Measurements from ENCODE around the gene COQ9.
A peak's percentile ranks its signal among the peaks of the same experiment; 100 is the strongest.
"Not testable (repeated sequence)": the region's sequence is repeated elsewhere in the genome, so short reads cannot be mapped to it uniquely, and the experiment has no call there.

The COQ9 gene

DNA sequence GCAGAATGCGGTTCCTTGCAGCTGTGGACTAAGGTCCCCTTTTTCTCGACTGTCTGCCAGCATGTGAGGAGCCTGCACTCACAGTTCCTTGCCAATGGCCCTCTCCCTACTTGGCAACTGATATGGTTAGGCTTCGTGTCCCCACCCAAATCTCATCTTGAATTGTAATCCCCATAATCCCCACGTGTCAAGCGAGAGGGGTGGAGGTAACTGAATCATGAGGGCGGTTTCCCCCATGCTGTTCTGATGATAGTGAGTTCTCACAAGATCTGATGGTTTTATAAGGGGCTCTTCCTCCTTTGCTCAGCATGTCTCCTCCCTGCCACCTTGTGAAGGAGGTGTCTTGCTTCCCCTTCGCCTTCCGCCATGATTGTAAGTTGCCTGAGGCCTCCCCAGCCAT is 20.0 kb upstream of the COQ9 start:
- no peak for DNase-seq

DNA sequence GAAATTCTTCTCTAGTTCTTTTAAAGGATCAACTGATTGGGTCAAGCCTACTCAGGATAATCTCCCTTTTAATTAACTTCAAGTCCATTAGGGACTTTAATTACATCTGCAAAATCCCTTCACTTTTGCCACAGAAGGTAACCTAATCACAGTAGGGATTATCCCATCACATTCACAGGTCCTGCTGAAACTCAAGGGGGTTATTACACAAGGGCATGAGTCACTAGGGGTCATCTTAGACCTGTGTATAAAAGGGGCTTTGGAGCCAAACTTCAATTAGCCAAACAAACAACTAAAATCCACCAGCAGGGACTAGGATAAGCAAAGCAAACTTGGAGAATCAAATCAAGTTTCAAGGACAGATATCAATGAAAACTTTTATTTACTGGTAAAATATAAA is 19.5 kb upstream of the COQ9 start:
- no peak for DNase-seq

DNA sequence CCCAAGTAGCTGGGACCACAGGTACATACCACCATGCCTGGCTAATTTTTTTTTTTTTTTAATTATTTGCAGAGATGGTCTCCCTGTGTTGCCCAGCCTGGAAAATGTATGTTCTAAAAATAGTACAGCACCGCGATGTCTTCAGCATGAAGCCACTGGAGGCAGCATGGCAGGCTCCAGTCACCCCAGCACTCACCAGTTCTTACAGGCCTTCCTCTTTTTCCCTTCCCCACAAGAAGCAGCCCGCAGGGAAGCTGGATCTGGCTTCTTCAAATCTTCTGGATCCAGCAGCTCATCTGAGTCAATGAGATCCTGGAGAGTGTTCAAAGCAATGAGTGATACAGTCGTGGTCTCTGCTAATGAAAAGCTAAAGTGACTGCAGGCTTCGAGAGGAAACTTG is 16.3 kb upstream of the COQ9 start:
- DNase-seq: no peak

DNA sequence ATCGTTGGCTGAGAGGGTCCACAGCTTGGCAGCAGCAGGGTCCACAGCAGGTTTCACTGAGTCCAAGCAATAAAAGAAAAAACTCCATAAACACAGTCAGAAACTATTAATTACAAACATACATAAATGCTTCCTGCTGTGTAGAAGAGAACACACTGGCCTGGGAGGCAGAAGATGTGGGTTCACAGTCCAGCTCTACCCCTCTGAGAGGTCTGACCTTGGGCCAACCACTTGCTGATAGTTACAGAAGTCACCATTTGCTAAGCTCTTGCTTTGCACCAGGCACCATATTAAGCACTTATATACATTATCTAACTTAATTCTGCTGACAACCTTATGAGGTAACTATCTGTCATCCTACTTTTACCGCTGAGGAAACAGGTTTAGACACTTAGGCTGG is 14.8 kb upstream of the COQ9 start:
- no peak for DNase-seq

DNA sequence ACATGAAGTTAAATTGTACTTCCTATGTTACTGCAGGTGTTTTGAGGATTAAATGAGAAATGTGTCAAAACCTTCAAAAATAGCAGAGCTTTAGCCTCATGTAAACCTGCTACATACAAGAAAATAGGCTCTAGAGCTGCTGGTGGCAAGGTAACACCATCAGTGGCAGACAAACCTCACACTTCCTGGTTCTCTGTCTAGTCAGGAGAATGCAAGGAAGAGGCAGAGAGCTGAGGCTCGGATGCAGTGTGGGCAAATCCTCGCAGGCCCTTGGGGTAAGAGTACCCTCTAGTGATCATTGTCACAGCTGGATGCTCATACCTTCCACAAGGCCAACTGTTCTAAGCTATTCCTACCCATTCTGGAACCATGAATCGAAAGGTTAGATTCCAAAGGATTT is 14.3 kb upstream of the COQ9 start:
- DNase-seq: no peak

DNA sequence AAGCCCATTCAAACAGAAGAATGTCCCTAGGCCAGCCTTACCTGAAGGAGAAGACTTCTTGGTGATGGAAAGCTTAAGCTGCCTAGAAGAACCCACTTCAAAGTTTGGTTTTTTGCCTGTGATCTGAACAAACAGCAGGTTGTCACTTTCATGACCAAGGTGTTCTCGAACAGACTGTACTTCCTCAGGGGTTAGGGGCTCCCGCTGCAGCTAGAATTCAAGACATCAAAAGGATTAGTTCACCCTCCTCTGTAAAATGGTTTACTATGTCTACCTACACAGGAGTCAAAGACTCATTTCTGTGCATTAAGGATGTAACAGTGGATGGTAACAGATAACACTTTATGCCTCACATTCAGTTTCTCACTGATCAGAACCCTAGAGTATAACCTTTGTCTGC is 13.3 kb upstream of the COQ9 start:
- no peak for DNase-seq

DNA sequence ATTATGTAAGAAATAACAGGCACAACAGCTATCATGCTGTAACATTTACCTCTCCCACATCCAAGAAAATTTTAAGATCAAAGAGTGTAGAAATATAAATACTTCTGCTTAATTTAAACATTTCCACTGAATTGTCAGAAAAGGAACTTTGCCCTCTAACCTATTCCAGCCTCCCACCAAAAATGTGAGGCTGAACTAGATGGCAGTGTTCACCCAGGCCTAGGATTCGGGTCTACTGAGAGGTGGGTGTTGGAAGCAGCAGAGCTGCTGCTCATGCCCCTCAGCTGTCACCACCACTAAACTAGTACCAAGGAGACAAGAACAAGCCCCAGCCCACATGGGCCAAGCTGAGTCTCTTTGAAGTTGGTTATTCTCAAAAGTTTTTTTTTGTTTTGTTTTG is 11.4 kb upstream of the COQ9 start:
- no peak for DNase-seq

DNA sequence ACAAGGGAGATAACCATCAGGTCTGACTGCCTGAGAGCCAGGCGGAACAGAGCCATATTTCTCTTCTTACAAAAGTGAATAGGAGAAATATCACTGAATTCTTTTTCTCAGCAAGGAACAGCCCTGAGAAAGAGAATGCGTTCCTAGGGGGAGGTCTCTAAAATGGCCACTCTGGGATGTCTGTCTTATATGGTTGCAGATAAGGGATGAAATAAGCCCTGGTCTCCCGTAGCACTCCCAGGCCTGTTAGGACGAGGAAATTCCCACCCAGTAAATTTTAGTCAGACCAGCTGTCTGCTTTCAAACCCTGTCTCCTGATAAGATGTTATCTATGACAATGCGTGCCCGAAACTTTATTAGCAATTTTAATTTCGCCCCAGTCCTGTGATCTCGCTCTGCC is 7.3 kb upstream of the COQ9 start:
- not testable (repeated sequence) for DNase-seq

DNA sequence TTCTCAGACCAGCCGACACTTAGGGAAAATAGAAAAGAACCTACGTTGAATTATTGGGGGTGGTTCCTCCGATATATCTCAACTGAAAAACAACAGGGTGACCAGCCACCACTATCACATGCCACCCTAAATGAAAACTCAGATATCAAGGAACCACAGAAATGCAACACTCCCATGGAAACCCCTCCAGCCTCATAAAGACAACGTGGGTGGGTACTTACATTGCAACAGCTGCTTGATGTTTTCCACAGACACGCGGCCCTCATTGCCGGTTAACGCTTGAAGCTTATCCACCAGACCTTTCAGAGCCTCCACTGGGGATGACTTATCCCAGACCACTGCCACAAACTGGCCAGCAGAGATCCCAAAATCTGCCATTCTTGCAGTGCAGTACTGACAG is 6.7 kb upstream of the COQ9 start:
- DNase-seq: not testable (repeated sequence)

DNA sequence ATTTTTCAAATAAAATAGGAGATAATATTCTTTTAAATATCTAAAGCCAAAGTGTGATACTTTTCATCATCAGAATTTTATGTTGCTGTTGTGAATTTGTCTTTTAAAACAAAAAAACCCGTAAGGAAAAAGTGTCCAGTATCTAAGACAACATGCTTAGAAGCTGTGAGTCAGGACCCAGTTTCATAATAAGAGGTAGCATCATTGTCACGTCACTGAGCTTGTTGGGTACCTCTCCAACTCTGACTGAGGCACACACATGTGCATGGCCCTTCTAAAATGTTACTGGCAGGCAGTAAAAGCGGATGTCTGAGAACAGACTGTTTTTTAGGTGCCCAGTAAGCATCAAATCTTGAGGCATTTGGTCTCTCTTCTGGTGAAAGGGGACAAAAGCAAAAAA is 2.6 kb upstream of the COQ9 start:
- DNase-seq: no peak

DNA sequence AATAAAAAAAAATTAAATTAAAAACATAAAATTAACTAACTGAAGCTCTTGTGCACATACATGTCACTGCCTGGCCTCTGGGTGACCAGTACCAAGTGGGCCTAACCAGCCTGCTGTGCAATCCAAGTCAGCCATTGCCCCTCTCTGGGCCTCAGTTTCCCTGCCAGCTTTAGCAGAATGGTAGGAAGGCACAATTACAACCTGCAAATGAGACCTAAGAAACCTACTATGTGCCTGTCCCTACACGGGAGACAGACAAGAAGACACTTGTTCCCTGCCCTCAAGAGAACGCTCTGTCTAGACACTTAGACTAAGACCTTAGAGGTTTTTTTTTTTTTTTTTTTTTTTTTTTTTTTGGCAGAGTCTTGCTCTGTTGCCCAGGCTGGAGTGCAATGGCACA is 1.8 kb upstream of the COQ9 start:
- no peak for DNase-seq

DNA sequence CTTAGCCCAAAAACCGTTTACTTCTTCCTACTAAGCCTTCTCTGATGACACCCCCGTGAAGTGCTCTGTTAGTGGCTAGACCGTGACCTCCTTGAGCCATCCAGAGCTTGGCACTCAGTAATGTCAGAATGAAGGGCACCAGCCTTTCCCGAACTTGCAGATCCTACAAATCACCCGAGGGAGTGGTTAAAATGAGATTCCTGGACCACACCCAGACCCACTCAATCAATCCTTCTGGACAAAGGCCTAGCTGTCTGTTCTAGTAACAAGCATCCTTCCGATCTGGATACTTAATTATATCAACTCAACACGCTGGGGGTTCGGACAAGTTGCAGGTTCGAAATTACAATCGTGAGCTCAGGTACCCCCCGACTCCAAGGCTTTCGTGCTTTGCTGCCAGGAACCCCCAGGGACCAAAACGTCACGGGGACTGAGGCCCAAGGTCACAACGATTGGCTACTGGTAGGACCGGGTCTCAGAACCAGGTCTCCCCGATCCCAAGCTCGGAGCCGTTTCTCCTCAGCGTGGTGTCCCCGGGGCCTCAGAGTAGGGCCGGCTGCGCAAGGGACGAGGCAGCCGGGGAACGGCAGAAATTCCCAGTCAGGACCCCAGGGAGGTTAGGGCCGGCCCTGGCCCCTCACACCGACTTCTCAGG is 621 bp upstream of the COQ9 start:
- DNase-seq: peak; percentile 15

DNA sequence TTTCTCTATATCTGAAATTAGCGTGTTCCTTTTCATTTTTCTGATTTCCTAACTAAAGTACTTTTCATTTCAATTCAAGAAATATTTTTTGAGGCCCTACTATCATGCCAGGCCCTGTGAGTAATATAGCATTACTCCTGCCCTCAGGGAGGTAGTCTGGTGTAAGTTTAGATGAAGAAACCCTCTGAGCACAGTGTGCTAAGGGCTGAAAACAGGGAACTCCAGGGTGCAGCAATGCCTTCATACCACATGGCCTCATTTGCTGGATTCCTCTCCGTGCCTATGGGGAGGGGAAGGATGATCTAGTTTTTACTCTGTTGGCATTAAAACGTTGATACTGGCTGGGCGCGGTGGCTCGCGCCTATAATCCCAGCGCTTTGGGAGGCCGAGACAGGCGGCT is 4.7 kb downstream of the COQ9 start:
- no peak for DNase-seq

DNA sequence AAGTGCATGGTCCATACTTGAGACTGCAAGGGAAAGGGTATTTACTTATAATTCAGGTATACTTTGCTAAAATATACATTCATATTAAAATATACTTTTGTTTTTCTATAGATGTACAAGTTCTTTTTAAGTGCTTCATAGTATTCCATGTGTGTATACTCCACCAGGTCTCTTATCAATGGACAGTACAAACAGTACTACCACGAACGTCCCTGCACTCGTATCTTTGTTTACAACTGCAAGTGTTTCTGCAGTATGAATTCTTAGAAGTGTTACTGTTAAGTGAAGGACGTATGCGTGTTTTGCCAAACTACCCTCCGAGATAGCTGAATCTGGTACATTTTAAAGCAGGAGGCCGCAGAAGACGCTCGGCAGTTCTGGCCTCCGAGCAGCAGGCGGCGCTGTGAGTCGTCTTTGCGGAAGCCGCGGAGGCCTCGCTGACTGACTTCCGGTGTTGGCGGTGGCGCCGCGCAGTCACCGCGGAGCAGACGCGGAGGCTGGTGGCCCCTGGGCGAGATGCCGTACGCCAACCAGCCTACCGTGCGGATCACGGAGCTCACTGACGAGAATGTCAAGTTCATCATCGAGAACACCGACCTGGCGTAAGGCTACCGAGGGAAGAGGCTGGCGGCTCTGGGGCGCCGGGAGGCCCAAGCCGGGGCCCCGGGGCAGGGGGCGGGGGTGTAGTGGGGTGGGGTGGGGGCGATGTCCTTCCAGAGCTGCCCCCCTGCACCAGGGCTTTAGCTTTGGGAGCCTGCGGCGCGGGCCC is 15.1 kb downstream of the COQ9 start, which contains the start of gene POLR2C:
POLR2C (plus strand) TSS at position 471 of the 769 bp plus-strand sequence; CDS start at position 517, 46 bp downstream.
- peak; percentile 46 for DNase-seq

DNA sequence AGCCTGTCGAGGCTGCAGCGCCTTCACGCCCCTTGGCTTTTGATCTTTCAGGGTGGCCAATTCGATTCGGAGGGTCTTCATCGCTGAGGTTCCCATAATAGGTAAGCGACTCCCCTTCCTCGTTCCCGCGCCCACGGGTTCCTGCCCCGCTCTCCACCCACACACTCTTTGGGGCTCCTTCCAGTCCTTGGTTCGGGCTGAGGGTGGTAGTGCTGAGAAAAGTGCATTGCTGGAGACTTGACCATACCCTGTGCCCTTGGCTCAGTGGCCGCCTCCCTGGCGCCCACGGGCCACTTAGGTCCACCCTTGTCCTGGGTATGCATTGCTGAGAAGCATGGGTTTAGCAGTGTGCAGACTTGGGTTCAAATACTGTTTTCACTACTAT is 15.7 kb downstream of the COQ9 start:
- DNase-seq: no peak

DNA sequence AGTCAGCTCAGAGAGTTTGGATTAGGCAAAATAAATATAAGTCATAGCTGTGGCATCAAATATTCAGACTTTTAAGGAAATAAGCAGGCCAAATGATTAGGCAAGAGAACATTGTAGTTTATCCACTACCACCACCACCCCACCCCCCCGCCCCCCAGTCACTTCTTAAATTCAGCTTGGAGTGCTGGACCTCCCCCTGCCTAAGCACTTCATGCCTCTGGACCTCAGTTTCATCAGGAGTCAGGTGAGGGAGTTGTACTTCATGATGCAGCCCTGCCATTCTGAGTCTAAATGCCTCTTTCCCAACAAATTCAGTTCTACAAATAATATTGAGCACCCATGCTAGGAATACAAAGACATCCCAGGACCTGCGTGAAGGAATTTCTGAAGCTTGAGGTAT is 17.2 kb downstream of the COQ9 start:
- DNase-seq: no peak

DNA sequence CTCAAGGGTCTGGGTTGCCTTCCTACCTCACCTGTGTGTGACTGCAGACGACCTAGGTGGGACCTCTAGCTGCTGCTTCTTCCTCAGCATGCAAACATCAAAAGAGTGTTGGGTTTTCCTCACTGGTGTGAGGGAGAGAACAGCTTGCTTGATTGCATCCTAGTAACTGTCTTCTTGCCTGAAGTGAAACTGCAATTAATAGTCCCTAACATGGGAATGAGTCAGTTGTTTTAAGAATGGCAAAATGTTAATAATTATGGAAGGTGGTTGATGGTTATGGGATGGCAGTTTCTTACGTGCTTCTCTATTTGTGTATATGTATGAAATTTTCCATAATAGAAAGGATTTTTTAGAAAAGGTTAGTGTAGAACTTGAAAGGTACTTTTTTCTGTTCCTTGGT is 21.1 kb downstream of the COQ9 start:
- DNase-seq: no peak

DNA sequence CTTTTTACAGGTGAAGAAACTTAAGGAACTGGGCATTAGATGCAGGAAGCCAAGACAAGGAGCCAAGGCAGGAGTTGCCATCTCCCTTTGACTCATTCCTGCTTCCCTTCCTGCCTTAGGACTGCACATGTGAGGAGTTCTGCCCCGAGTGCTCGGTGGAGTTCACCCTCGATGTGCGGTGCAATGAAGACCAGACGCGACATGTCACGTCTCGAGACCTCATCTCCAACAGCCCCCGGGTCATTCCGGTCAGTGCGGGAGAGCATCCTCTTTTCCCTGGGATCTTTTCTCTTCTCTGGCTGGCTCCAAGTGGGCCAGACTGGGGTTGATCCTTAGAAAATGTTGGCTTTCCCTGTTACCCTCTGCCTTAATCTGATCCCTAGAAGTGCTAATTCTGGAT is 21.8 kb downstream of the COQ9 start:
- DNase-seq: no peak

DNA sequence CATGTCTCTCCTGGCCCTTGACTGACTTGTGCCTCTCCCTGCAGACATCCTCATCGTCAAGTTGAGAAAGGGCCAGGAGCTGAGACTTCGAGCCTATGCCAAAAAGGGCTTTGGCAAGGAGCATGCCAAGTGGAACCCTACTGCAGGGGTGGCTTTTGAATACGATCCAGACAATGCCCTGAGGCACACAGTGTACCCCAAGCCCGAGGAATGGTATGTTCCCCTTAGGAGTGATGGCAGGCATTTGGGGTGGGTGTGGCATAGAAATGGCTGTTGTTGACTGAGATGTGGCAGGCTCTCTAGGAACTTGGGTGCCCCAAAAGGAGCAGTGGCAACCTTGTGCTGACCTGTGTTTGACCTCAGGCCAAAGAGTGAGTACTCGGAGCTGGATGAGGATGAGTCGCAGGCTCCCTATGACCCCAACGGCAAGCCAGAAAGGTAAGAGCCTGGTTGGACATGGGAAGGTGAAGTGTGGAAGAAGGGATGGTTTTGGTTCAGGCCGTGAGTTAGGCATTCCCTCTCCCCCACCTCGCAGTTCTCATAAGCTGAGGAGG is 22.7 kb downstream of the COQ9 start:
- no peak for DNase-seq

DNA sequence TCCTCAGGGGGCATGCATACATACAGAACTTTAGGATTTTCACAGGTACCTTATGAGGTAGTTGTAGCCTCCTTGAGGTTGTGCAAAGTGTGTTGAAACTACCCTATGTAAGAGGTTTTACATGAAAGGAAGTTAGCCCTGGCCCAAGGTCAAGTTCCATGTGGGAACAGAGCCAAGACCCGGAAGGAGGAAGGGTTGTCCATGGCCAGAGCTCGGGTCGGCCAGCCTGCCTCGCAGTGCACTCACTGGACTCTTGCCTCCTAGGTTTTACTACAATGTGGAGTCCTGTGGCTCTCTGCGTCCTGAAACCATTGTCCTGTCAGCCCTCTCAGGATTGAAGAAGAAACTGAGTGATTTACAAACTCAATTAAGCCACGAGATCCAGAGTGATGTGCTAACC is 23.4 kb downstream of the COQ9 start:
- no peak for DNase-seq

DNA sequence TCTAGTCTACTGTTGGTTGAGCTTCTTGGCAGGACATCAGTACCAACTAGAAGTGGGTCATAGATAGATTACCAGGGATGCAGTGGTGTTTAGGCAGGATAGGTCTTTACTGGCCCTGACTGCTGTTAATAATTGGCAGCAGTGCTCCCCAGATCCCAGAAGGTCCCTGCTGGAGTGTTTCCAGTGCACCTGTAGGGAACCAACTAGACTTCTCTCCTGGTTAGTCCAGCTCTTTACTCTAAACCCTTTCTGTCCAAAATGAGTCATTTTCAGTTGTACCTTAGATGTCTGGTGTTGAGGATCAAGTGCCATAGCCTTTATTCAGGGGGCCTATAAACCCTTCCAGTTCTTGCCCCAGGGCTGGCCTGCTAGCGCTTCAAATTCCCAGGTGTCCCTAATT is 23.9 kb downstream of the COQ9 start:
- DNase-seq: no peak

DNA sequence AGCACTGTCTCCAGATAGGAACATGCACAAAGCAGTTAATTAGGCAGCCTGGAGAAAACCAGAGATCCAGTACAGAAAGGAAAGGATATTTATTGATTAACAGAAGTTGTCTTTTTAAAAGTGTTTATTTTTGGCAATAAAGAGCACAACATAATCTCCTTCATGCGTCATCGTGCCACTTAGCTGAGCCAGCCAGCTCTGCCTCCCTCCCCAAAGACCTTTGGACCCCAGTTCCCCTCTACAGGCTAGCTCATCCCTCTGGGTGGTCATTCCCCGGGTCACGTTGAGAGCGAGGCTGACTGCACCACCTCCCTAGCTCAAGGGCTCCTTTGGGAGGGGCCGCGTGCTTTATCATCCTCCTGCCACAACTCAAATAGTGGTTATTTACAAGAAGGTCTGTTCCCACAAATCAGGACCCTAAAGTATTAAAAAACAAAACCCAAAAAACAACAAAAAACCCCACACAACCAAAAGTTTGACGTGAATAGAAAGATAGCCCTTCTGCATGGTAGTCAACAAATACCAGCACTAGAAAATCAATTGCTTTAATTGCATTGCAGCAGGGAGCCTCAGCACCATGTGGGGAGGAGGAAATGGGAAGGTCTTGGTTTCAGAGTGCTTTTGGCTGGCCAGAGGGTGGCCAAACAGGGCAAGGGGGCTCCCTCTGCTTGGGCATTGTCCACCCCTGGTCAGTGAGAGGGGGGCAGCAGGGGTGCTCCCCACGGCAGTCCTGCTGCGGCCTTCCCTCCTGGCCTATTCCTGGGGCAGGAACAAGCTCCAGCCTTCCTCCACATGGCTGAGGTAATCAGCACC is 24.8 kb downstream of the COQ9 start:
- DNase-seq: no peak

DNA sequence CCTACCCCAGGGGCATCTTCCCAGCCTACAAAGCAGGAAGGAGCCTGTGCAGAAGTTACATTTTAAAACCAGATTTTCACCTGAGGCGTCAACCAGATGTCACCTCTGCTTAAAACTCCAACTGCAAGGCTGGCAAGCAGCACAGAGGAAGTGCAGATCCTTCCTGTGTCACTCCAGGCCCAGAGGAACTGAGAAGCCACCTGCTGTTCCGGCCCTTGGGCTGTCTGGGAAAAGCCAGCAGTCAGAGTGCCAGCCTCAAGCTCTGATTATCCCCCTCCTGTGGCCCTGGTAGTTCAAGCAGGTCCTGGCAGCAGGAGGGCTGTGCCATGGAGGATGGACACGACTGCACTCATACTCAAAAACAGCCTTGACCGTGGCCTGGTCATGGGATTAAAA is 25.4 kb downstream of the COQ9 start:
- no peak for DNase-seq

Data from NCI-H2029 (cell line).